Spleen (tissue), 11 donors: ENCODE measurements around the gene ATP9A. TPM values are rescaled to one million over a fixed set of nuclear protein-coding genes. Genes with fewer than 3 reads are reported as not detected.

Experiments
- DNase-seq: peaks from one replicate; pipeline ENCODE4 v3.0.0-alpha.2; 2020
- H3K27ac ChIP-seq, 8 donors: fragments of 200-600 bp; sonication (generic) in 7 of 8; 1 replicate in 4 of 8; 2 replicates in 4 of 8; pipeline versions ENCODE4 v1.5.0 to v1.8.0; 2016 to 2021; ENCODE audit warnings: inconsistent platforms in 4 of 8, mild to moderate bottlenecking in 4 of 8, moderate library complexity in 1 of 8
- H3K27me3 ChIP-seq, 7 donors: fragments of 200-600 bp; sonication (generic) in 6 of 7; replicated peaks in 1 of 7; 1 replicate in 4 of 7; 2 replicates in 3 of 7; pipeline versions ENCODE4 v1.5.0 to v1.8.0; 2016 to 2021; ENCODE audit warnings: inconsistent platforms in 3 of 7, mild to moderate bottlenecking in 1 of 7
- H3K36me3 ChIP-seq, 6 donors: fragments of 200-600 bp; sonication (generic) in 5 of 6; 1 replicate in 4 of 6; 2 replicates in 2 of 6; pipeline versions ENCODE4 v1.5.0 to v1.8.0; 2016 to 2021; ENCODE audit warnings: inconsistent platforms in 2 of 6
- H3K4me1 ChIP-seq, 6 donors: fragments of 200-600 bp; sonication (generic) in 5 of 6; 1 replicate in 3 of 6; 2 replicates in 3 of 6; pipeline versions ENCODE4 v1.5.0 to v1.8.0; 2016 to 2021; ENCODE audit warnings: inconsistent platforms in 3 of 6
- H3K4me3 ChIP-seq, 8 donors: fragments of 200-600 bp; sonication (generic) in 7 of 8; 1 replicate in 4 of 8; 2 replicates in 4 of 8; pipeline versions ENCODE4 v1.5.0 to v1.8.0; 2016 to 2021; ENCODE audit warnings: inconsistent platforms in 4 of 8, mild to moderate bottlenecking in 4 of 8, moderate library complexity in 2 of 8
- H3K9me3 ChIP-seq, 8 donors: fragments of 200-600 bp; sonication (generic) in 7 of 8; 1 replicate in 4 of 8; 2 replicates in 4 of 8; pipeline versions ENCODE4 v1.5.0 to v1.8.0; 2016 to 2021; ENCODE audit warnings: inconsistent platforms in 4 of 8
- POLR2A ChIP-seq, 3 donors: fragments of 450-650 bp; IDR thresholded peaks; one replicate each; pipeline ENCODE4 v1.5.1; 2017; ENCODE audit warnings: antibody characterized with exemption in 3 of 3, mild to moderate bottlenecking in 1 of 3
- POLR2AphosphoS5 ChIP-seq, 3 donors: sonication (generic); formaldehyde crosslinking; IDR thresholded peaks; one replicate each; pipeline ENCODE4 v1.5.1; 2017; ENCODE audit warnings: antibody characterized with exemption in 3 of 3
- WGBS, 5 donors: extraction: QIAGEN DNeasy Blood & Tissue Kit in 3 of 5; methylation state at CpG; one replicate each; pipeline versions ENCODE4 v1.1.5 to v1.1.7; 2013 to 2018; 5-methylcytosine and 5-hydroxymethylcytosine counted together
- intact Hi-C: fragments of 100-400 bp; cut with DNase I; formaldehyde crosslinking; loops from one replicate; pipeline ENCODE4 v1.15.0; 2023; ENCODE audit warnings: low total_unique reads
- polyA plus RNA-seq, 3 donors: library from polyadenylated mRNA; stranded (reverse); fragments of 200-250 nt; gene quantifications; one replicate each; pipeline ENCODE4 v1.2.1, GENCODE V29; 2013
- total RNA-seq, 7 donors: library from RNA; depleted of rRNA in 3 of 7; stranded (reverse); fragments of >200 nt in 3 of 7; fragmentation: NEBNext Ultra II Directional in 4 of 7; extraction: Animal tissue kit (Norgen Biotek cat#: 25700) in 4 of 7; gene quantifications; one replicate each; pipeline versions ENCODE4 v1.1.0 to v1.2.1, GENCODE V29; 2016 to 2021
- TF ChIP-seq, protein P1 (sequence below), 11 experiments: fragments of 200-600 bp in 7 of 11; fragments of 450-650 bp in 4 of 11; sonication (generic) in 4 of 11; IDR thresholded peaks in 8 of 11; conservative IDR thresholded peaks in 3 of 11; 1 replicate in 7 of 11; 2 replicates in 4 of 11; pipeline versions ENCODE4 v1.4.0 to v1.8.0; 2016 to 2021; ENCODE audit warnings: antibody characterized with exemption in 11 of 11, inconsistent platforms in 4 of 11, mild to moderate bottlenecking in 1 of 11
- donor health status: healthy with polysubstance abuse.
- donor health status: DM: no; HTN: no; CAD: no; lungs with moderate emphysema.
- donor health status: DM: no; HTN: no; CAD: no.
- donor health status: Bipolar disorder and iron deficiency.
- donor health status: healthy.
- donor health status: DM: no; HTN: no; CAD: no.
- donor health status: DM: yes; HTN: yes; CAD: no.

ATP9A gene
- total and polyA plus RNA-seq, 10 donors: 0.37 to 11.5 (median 7.6) TPM

DNA sequence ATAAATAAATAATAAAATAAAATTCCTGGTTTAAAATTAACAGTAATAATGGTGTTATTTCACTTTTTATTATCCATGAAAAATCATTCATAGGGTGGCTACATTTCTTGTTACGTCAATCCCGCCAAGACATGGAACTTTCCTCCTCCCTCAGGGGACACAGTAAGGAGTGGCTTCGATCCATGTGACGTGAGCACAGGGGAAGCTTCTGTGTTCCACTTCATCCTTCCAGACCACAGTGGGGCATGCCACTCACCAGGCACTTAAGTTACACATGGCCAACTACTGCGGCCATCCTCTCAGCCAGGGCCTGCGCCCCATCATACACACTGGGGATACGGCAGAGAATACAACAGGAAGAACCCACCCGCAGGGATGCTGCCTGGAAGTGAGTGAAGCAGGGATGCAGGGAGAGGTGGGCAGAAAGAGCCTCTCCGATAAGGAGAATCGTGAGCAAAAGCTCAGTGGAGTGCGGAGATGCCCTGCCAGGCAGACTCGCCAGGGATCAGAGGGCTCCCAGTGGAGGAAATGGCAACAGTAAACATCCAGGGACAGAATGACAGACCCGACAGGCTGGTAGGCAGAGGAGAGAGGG, 75.3 kb downstream of the ATP9A start:
- Histone ChIP-seq H3K4me3 (no peak overlapping the region), H3K36me3 (peaks cover 0 to 38% (median 0%) of the 10 kb centered on the region in 6 donors), H3K27ac (no peak overlapping the region), H3K9me3 (no peaks in the 10 kb centered on the region), H3K4me1 (peaks cover 0 to 21% (median 1%) of the 10 kb centered on the region in 6 donors), H3K27me3 (peaks cover 0 to 11% (median 0%) of the 10 kb centered on the region in 7 donors)
- TF ChIP-seq, protein P1, sequence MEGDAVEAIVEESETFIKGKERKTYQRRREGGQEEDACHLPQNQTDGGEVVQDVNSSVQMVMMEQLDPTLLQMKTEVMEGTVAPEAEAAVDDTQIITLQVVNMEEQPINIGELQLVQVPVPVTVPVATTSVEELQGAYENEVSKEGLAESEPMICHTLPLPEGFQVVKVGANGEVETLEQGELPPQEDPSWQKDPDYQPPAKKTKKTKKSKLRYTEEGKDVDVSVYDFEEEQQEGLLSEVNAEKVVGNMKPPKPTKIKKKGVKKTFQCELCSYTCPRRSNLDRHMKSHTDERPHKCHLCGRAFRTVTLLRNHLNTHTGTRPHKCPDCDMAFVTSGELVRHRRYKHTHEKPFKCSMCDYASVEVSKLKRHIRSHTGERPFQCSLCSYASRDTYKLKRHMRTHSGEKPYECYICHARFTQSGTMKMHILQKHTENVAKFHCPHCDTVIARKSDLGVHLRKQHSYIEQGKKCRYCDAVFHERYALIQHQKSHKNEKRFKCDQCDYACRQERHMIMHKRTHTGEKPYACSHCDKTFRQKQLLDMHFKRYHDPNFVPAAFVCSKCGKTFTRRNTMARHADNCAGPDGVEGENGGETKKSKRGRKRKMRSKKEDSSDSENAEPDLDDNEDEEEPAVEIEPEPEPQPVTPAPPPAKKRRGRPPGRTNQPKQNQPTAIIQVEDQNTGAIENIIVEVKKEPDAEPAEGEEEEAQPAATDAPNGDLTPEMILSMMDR (IDR thresholded peaks at IDR 0.05 in 8 of 11, conservative IDR thresholded peaks at IDR 0.05 in 3 of 11): no peak
- TF ChIP-seq POLR2AphosphoS5 (IDR thresholded peaks at IDR 0.05) (no peak), POLR2A (IDR thresholded peaks at IDR 0.05) (no peak)
- intact Hi-C loops: no loop called here
- WGBS, 5 donors: 90 to 95% (median 91%) methylated on average over 13 of the region's 13 CpGs
- no peak for DNase-seq

DNA sequence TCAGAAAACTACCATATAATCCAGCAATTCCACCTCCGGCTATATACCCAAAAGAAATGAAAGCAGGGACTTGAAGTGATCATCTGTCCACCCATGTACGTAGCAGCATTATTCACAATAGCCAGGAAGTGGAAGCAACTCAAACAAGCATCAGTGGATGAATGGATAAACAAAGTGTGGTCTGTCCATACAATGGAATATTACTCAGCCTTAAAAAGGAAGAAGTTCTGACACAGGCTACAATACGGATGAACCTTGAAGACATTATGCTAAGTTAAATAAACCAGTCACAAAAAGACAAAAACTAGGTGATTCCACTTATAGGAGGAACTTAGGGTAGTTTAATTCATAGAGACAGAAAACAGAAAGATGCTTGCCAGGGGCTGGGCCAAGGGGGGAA, 76.5 kb downstream of the ATP9A start:
- H3K27me3 ChIP-seq: peaks cover 0 to 11% (median 0%) of the 10 kb centered on the region in 7 donors
- 89 to 97% (median 96%) methylated on average over 3 of the region's 3 CpGs for WGBS, 5 donors
- TF ChIP-seq POLR2AphosphoS5 (IDR thresholded peaks at IDR 0.05): no peak
- TF ChIP-seq POLR2A (IDR thresholded peaks at IDR 0.05): no peak
- TF ChIP-seq, protein P1 (IDR thresholded peaks at IDR 0.05 in 8 of 11, conservative IDR thresholded peaks at IDR 0.05 in 3 of 11): no peak
- no peak overlapping the region for H3K4me3 ChIP-seq
- peaks cover 0 to 38% (median 0%) of the 10 kb centered on the region in 6 donors for H3K36me3 ChIP-seq
- DNase-seq: no peak
- no peak overlapping the region for H3K27ac ChIP-seq
- intact Hi-C loops: no loop called here
- no peaks in the 10 kb centered on the region for H3K9me3 ChIP-seq
- peaks cover 0 to 13% (median 0%) of the 10 kb centered on the region in 6 donors for H3K4me1 ChIP-seq

DNA sequence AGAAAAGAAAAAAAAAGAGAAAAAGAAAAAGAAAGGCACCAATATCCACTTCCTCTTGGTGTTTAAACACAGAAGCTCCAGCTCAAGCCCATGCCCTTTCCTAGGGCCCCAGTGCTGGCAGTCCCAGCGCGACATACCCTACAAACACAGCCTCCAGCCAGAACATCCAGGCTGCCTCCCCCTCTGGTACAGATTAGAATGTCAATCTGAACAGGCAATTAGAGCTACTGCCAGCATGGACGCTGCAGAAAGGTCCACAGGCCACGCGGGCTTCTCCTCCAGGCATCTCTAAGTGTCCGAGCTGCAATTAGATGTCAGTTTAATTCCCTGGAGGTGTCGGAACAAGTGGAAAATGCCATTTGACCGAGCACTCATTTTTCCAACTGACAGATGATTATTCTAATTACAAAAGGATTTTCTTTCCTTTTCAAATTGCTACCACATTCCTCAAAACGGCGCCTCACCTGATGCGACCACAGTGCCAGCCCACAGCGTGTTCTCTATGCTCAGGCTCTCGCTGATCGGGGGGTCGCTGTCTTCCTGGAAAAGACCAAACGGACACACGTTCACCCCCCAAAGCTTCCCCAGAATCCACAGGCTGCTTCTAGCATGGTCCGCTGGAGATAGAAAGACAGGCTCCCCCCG, 79.5 kb downstream of the ATP9A start:
- Histone ChIP-seq H3K4me1 (no peaks in the 10 kb centered on the region), H3K9me3 (no peaks in the 10 kb centered on the region), H3K27me3 (peaks cover 0 to 2% (median 0%) of the 10 kb centered on the region in 7 donors), H3K4me3 (no peak overlapping the region), H3K27ac (no peak overlapping the region), H3K36me3 (peaks cover 0 to 32% (median 0%) of the 10 kb centered on the region in 6 donors)
- peak; percentile 27 for DNase-seq
- TF ChIP-seq POLR2A (IDR thresholded peaks at IDR 0.05) (no peak), POLR2AphosphoS5 (IDR thresholded peaks at IDR 0.05) (no peak)
- TF ChIP-seq, protein P1 (IDR thresholded peaks at IDR 0.05 in 8 of 11, conservative IDR thresholded peaks at IDR 0.05 in 3 of 11): no peak
- intact Hi-C loops: no loop called here
- 88 to 91% (median 89%) methylated on average over 19 of the region's 19 CpGs for WGBS, 5 donors

DNA sequence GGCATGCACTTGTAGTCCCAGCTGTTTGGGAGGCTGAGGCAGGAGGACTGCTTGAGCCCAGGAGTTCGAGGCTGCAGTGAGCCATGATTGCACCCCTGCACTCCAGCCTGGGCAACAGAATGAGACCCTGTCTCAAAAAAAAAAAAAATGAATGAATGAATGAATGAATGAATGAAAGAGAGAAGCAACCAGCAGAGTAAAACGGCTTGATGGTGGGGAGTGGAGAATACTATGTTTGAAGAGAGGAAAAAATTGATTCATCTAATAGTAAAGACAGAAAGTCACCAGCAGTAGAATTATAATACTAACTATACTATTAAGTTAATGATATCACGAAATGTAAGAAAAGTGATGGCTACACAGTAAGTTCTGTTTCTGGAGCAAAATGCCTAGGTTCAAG, 80.6 kb downstream of the ATP9A start:
- no peak overlapping the region for H3K27ac ChIP-seq
- WGBS, 5 donors: 78 to 88% (median 82%) methylated on average over 3 of the region's 3 CpGs
- intact Hi-C loops: no loop called here
- H3K4me3 ChIP-seq: no peak overlapping the region
- no peaks in the 10 kb centered on the region for H3K4me1 ChIP-seq
- no peaks in the 10 kb centered on the region for H3K27me3 ChIP-seq
- H3K9me3 ChIP-seq: no peaks in the 10 kb centered on the region
- peaks cover 0 to 23% (median 0%) of the 10 kb centered on the region in 6 donors for H3K36me3 ChIP-seq
- no peak for DNase-seq
- TF ChIP-seq POLR2AphosphoS5 (IDR thresholded peaks at IDR 0.05) (no peak), POLR2A (IDR thresholded peaks at IDR 0.05) (no peak)
- TF ChIP-seq, protein P1 (IDR thresholded peaks at IDR 0.05 in 8 of 11, conservative IDR thresholded peaks at IDR 0.05 in 3 of 11): no peak
